Heart right ventricle (tissue), 16 donors: ENCODE results near the gene NUDCD2. TPM values are rescaled to one million over a fixed set of nuclear protein-coding genes. Genes with fewer than 3 reads are reported as not detected.

Source experiments
- ATAC-seq, 8 donors: fragments of 200-7000 bp; cut with Tn5 transposase; one replicate each; pipeline ENCODE4 v1.9.1; 2020; ENCODE audit warnings: mild to moderate bottlenecking in 8 of 8, moderate library complexity in 8 of 8, moderate number of reproducible peaks in 1 of 8
- DNase-seq, 2 donors: peaks; one replicate each; pipeline ENCODE4 v3.0.0-alpha.2; 2020
- H3K27ac ChIP-seq, 10 donors: fragments of 200-600 bp; sonication (generic) in 2 of 10; one replicate each; pipeline versions ENCODE4 v1.5.0 to v1.8.0; 2020 to 2022; ENCODE audit warnings: mild to moderate bottlenecking in 3 of 10
- H3K27me3 ChIP-seq, 7 donors: fragments of 200-600 bp; one replicate each; pipeline ENCODE4 v1.8.0; 2021 to 2022; ENCODE audit warnings: mild to moderate bottlenecking in 2 of 7
- H3K36me3 ChIP-seq, 9 donors: fragments of 200-600 bp; sonication (generic) in 1 of 9; one replicate each; pipeline versions ENCODE4 v1.5.0 to v1.8.0; 2020 to 2022; ENCODE audit warnings: mild to moderate bottlenecking in 2 of 9
- H3K4me1 ChIP-seq, 9 donors: fragments of 200-600 bp; sonication (generic) in 1 of 9; one replicate each; pipeline versions ENCODE4 v1.5.0 to v1.8.0; 2020 to 2022; ENCODE audit warnings: mild to moderate bottlenecking in 4 of 9
- H3K4me3 ChIP-seq, 10 donors: fragments of 200-600 bp; sonication (generic) in 2 of 10; one replicate each; pipeline versions ENCODE4 v1.5.0 to v1.8.0; 2020 to 2022; ENCODE audit warnings: mild to moderate bottlenecking in 7 of 10, moderate library complexity in 2 of 10
- H3K9me3 ChIP-seq, 11 donors: fragments of 200-600 bp in 10 of 11; sonication (generic) in 2 of 11; one replicate each; pipeline versions ENCODE4 v1.5.0 to v1.8.0; 2013 to 2022; ENCODE audit warnings: mild to moderate bottlenecking in 2 of 11, control low read depth in 1 of 11, moderate library complexity in 1 of 11
- CTCF ChIP-seq, 9 donors: fragments of 200-600 bp; sonication (generic) in 2 of 9; IDR thresholded peaks; one replicate each; pipeline versions ENCODE4 v1.5.0 to v1.8.0; 2021 to 2022; ENCODE audit warnings: antibody characterized with exemption in 9 of 9, mild to moderate bottlenecking in 5 of 9, moderate library complexity in 1 of 9
- WGBS, 2 donors: extraction: QIAGEN DNeasy Blood & Tissue Kit; methylation state at CpG; one replicate each; pipeline ENCODE4 v1.1.7; 2013; ENCODE audit warnings: inconsistent platforms in 1 of 2; 5-methylcytosine and 5-hydroxymethylcytosine counted together
- intact Hi-C, 10 donors: fragments of 100-400 bp; cut with DNase I; formaldehyde crosslinking; loops; one replicate each; pipeline versions ENCODE4 v1.11.1 to v1.14.2; 2022
- polyA plus RNA-seq, 2 donors: library from polyadenylated mRNA; stranded (reverse); fragments of 200-250 nt; gene quantifications; one replicate each; pipeline ENCODE4 v1.2.3, GENCODE V29; 2013
- total RNA-seq, 10 donors: library from RNA; stranded (reverse); fragmentation: NEBNext Ultra II Directional in 3 of 10; extraction: Animal tissue kit (Norgen Biotek cat#: 25700) in 3 of 10; gene quantifications; one replicate each; pipeline versions ENCODE4 v1.2.1 to v1.2.4, GENCODE V29; 2021 to 2023
- donor health status: Arrhythmogenic right ventricular cardiomyopathy.
- donor health status: ischemic (EF 13 %, LVEDD 7.1; RV severe dilation, severe dysfunction).
- donor health status: healthy with polysubstance abuse.
- donor health status: DM: no; HTN: yes; CAD: no.
- donor health status: DM: no; HTN: no; CAD: no.
- donor health status: ischemic (EF 25% LVEDD 6.9; RV normal size, moderate dysfunction).
- donor health status: ischemic (EF 25% LVEDD 5.7; RV mildly dilated, moderate dysfunction).
- donor health status: healthy.
- donor health status: DM: yes; HTN: yes; CAD: no.
- donor health status: Ischemic cardiomyopathy.
- donor health status: ischemic (EF 35%, LVEDD 5.7; RV mildly dilated, moderate dysfunction).
- donor health status: nonischemic (EF 11% LVEDD 7.7; RV severe dilation, severe dysfunction).
- donor health status: DM: yes; HTN: yes; CAD: no.
- donor health status: PGD.
- donor health status: ischemic (EF 29% LVEDD 5.4; RV normal size, mild dysfunction).
- donor health status: nonischemic (EF 23%, LVEDD 6.1; RV moderate dilation, normal function).

NUDCD2 gene
- total and polyA plus RNA-seq, 12 donors = 4.0 to 17.1 (median 12.1) TPM

- Histone ChIP-seq H3K36me3 (peaks cover 0 to 3% (median 0%) of the 10 kb centered on the region in 9 donors), H3K27ac (peak overlapping the region; percentile 88 to 99 (median 94)), H3K9me3 (no peaks in the 10 kb centered on the region), H3K4me1 (peaks cover 6 to 76% (median 50%) of the 10 kb centered on the region in 9 donors), H3K27me3 (no peaks in the 10 kb centered on the region), H3K4me3 (peak overlapping the region; percentile 59 to 90 (median 82))
- no peak for ATAC-seq
- intact Hi-C loops = loop anchor here in 3 of 10 donors (5.0 to 10.0 kb wide), 3 partner anchors 44 to 72 kb away; partner anchors contain the start of genes CCNG1 (in 1 of the 3), HMMR (in 1 of the 3) and NUDCD2 (in 1 of the 3)
- WGBS, 2 donors = 1 to 5% methylated on average over 8 of the region's 8 CpGs
- TF ChIP-seq CTCF (IDR thresholded peaks at IDR 0.05) = no peak
- DNase-seq = no peak
Measured at GRCh38 chr5:163506726-163507125, 46.8 kb upstream of the NUDCD2 start.

GRCh38 chr5:163506095-163506457, 46.2 kb upstream of the NUDCD2 start:
- H3K27me3 ChIP-seq = no peaks in the 10 kb centered on the region
- intact Hi-C loops = loop anchor here in 3 of 10 donors (5.0 to 10.0 kb wide), 3 partner anchors 44 to 71 kb away; partner anchors contain the start of genes CCNG1 (in 1 of the 3), HMMR (in 1 of the 3) and NUDCD2 (in 1 of the 3)
- no peaks in the 10 kb centered on the region for H3K36me3 ChIP-seq
- H3K27ac ChIP-seq = peak overlapping the region; percentile 88 to 99 (median 94)
- TF ChIP-seq CTCF (IDR thresholded peaks at IDR 0.05) = no peak
- ATAC-seq (no peak), DNase-seq (no peak)
- 1% methylated on average over 9 of the region's 9 CpGs for WGBS, 2 donors
- H3K4me1 ChIP-seq = peaks cover 6 to 70% (median 46%) of the 10 kb centered on the region in 9 donors
- peak overlapping the region; percentile 59 to 90 (median 82) for H3K4me3 ChIP-seq
- no peaks in the 10 kb centered on the region for H3K9me3 ChIP-seq

GRCh38 chr5:163505368-163506094, 45.6 kb upstream of the NUDCD2 start, which contains the start of gene MAT2B:
MAT2B (plus strand) TSS chr5:163505619; CDS start chr5:163505687, 68 bp downstream.
- Histone ChIP-seq H3K36me3 (no peaks in the 10 kb centered on the region), H3K27me3 (no peaks in the 10 kb centered on the region), H3K4me3 (peak within 1 kb of the TSS; percentile 59 to 90 (median 82)), H3K9me3 (no peaks in the 10 kb centered on the region), H3K27ac (peak within 1 kb of the TSS; percentile 88 to 99 (median 94)), H3K4me1 (peaks cover 6 to 65% (median 42%) of the 10 kb centered on the region in 9 donors)
- ATAC-seq (peak; percentile 97 to 99 (median 98)), DNase-seq (peak; percentile 96 to 97)
- TF ChIP-seq CTCF (IDR thresholded peaks at IDR 0.05) = peak; percentile 12 to 77 (median 48)
- WGBS, 2 donors = 0% methylated on average over 62 to 64 of the region's 64 CpGs
- intact Hi-C loops = loop anchor here in 6 of 10 donors (1.0 to 10.0 kb wide), 6 partner anchors 43 to 71 kb away; partner anchors contain the start of genes HMMR (in 5 of the 6), NUDCD2 (in 5 of the 6) and CCNG1 (in 3 of the 6)

- Histone ChIP-seq H3K4me1 (peaks cover 6 to 60% (median 42%) of the 10 kb centered on the region in 9 donors), H3K4me3 (peak overlapping the region; percentile 59 to 90 (median 82)), H3K27me3 (no peaks in the 10 kb centered on the region), H3K9me3 (no peaks in the 10 kb centered on the region), H3K27ac (peak overlapping the region; percentile 88 to 99 (median 94)), H3K36me3 (no peaks in the 10 kb centered on the region)
- TF ChIP-seq CTCF (IDR thresholded peaks at IDR 0.05) = no peak
- DNase-seq (peak in 1 of 2 donors; percentile 13), ATAC-seq (peak in 6 of 8 donors; percentile 0 to 6 (median 2))
- WGBS, 2 donors = 2% methylated on average over 7 of the region's 7 CpGs
- intact Hi-C loops = loop anchor here in 6 of 10 donors (1.0 to 10.0 kb wide), 6 partner anchors 43 to 70 kb away; partner anchors contain the start of genes HMMR (in 5 of the 6), NUDCD2 (in 5 of the 6) and CCNG1 (in 3 of the 6)
Measured at GRCh38 chr5:163505049-163505367, 45.1 kb upstream of the NUDCD2 start.
